Neural cell (in vitro differentiated cells): ENCODE results near the gene SLC1A3. TPM values are rescaled to one million over a fixed set of nuclear protein-coding genes. Genes with fewer than 3 reads are reported as not detected.

Experiments
- H2AFZ ChIP-seq: fragments of 200-600, 300-800 bp; sonication (generic), shearing (Covaris generic); 2 replicates; pipeline ENCODE4 v1.6.0; 2014; ENCODE audit warnings: low read depth, mild to moderate bottlenecking, antibody characterized with exemption, low read length, moderate library complexity
- H3F3A ChIP-seq: fragments of 200-600 bp; shearing (Covaris generic); 2 replicates; pipeline ENCODE4 v1.6.1; 2016; ENCODE audit warnings: mild to moderate bottlenecking, moderate library complexity, mixed read lengths, antibody characterized with exemption, low read length; ENCODE audit not compliant: insufficient read depth, poor library complexity, severe bottlenecking
- H3K27ac ChIP-seq: fragments of 200-600, 300-800 bp; sonication (generic), shearing (Covaris generic); 2 replicates; pipeline ENCODE4 v1.5.1; 2014; ENCODE audit warnings: mild to moderate bottlenecking, low read length, moderate library complexity
- H3K27me3 ChIP-seq: fragments of 300-800, 200-600 bp; sonication (generic), shearing (Covaris generic); 2 replicates; pipeline ENCODE4 v1.6.0; 2014; ENCODE audit warnings: mild to moderate bottlenecking, low read depth, low read length, moderate library complexity; ENCODE audit not compliant: insufficient read depth
- H3K36me3 ChIP-seq: fragments of 300-800, 200-600 bp; sonication (generic), shearing (Covaris generic); 2 replicates; pipeline ENCODE4 v1.5.1; 2014; ENCODE audit warnings: mild to moderate bottlenecking, antibody characterized with exemption, low read length, moderate library complexity; ENCODE audit not compliant: insufficient read depth
- H3K4me2 ChIP-seq: fragments of 300-800, 200-600 bp; sonication (generic), shearing (Covaris generic); 2 replicates; pipeline ENCODE4 v1.6.0; 2014; ENCODE audit warnings: mild to moderate bottlenecking, low read length
- H3K4me3 ChIP-seq: fragments of 300-800, 200-600 bp; sonication (generic), shearing (Covaris generic); 2 replicates; pipeline ENCODE4 v1.5.1; 2014; ENCODE audit warnings: mild to moderate bottlenecking, low read length, moderate library complexity
- H3K79me2 ChIP-seq: fragments of 200-600 bp; shearing (Covaris generic); replicated peaks from 2 replicates; pipeline ENCODE4 v1.6.0; 2014; ENCODE audit warnings: mild to moderate bottlenecking, low read length, moderate library complexity; ENCODE audit not compliant: insufficient read depth
- H3K9ac ChIP-seq: fragments of 300-800, 200-600 bp; sonication (generic), shearing (Covaris generic); 2 replicates; pipeline ENCODE4 v1.6.1; 2016; ENCODE audit warnings: mild to moderate bottlenecking, low read length, mixed read lengths
- H3K9me2 ChIP-seq: fragments of 200-600 bp; shearing (Covaris generic); 2 replicates; pipeline ENCODE4 v1.6.1; 2016; ENCODE audit warnings: mild to moderate bottlenecking, low read length, mixed read lengths; ENCODE audit not compliant: insufficient read depth
- H3K9me3 ChIP-seq: fragments of 200-600, 300-800 bp; sonication (generic), shearing (Covaris generic); 2 replicates; pipeline ENCODE4 v1.6.1; 2016; ENCODE audit warnings: mild to moderate bottlenecking, mixed run types, low read length, moderate library complexity, mixed read lengths
- H4K20me1 ChIP-seq: fragments of 200-600 bp; shearing (Covaris generic); 2 replicates; pipeline ENCODE4 v1.6.1; 2016; ENCODE audit warnings: mild to moderate bottlenecking, mixed run types; ENCODE audit not compliant: insufficient read depth
- CTCF ChIP-seq: fragments of 450-650 bp; IDR thresholded peaks from 2 replicates; pipeline ENCODE4 v1.5.1; 2014; ENCODE audit warnings: antibody characterized with exemption, mild to moderate bottlenecking, moderate library complexity; ENCODE audit not compliant: poor library complexity, severe bottlenecking
- EP300 ChIP-seq: fragments of 450-650 bp; conservative IDR thresholded peaks from 2 replicates; pipeline ENCODE4 v1.6.1; 2014; ENCODE audit warnings: antibody characterized with exemption, mild to moderate bottlenecking, moderate library complexity; ENCODE audit not compliant: poor library complexity, severe bottlenecking
- EZH2 ChIP-seq: fragments of 200-600, 300-800 bp; shearing (Covaris generic), sonication (generic); IDR thresholded peaks from 2 replicates; pipeline ENCODE4 v1.6.1; 2014; ENCODE audit warnings: antibody characterized with exemption, low read length, borderline replicate concordance, mild to moderate bottlenecking; ENCODE audit not compliant: insufficient read depth, poor library complexity, severe bottlenecking
- MXI1 ChIP-seq: fragments of 450-650 bp; conservative IDR thresholded peaks from 2 replicates; pipeline ENCODE4 v1.6.1; 2014; ENCODE audit warnings: antibody characterized with exemption, mild to moderate bottlenecking; ENCODE audit not compliant: poor library complexity, severe bottlenecking
- POLR2AphosphoS5 ChIP-seq: IDR thresholded peaks from 2 replicates; pipeline ENCODE4 v1.6.1; 2012
- RAD21 ChIP-seq: fragments of 450-650 bp; conservative IDR thresholded peaks from 2 replicates; pipeline ENCODE4 v1.6.1; 2014; ENCODE audit warnings: antibody characterized with exemption, mild to moderate bottlenecking, moderate library complexity
- REST ChIP-seq: IDR thresholded peaks from 2 replicates; pipeline ENCODE4 v1.6.1; 2012; ENCODE audit warnings: borderline replicate concordance
- SMC3 ChIP-seq: fragments of 450-650 bp; conservative IDR thresholded peaks from 2 replicates; pipeline ENCODE4 v1.6.1; 2014; ENCODE audit warnings: antibody characterized with exemption, mild to moderate bottlenecking, moderate library complexity; ENCODE audit not compliant: poor library complexity
- TAF1 ChIP-seq: IDR thresholded peaks from 2 replicates; pipeline ENCODE4 v1.6.1; 2012; ENCODE audit warnings: low read depth
- polyA plus RNA-seq: library from polyadenylated mRNA; depleted of rRNA; stranded (reverse); fragments of >200 nt; gene quantifications from 2 replicates; pipeline ENCODE4 v1.2.3, GENCODE V29; 2014

Gene SLC1A3
- polyA plus RNA-seq, 1 donor from 2014 or later = 1.9 TPM

- H3K4me2 ChIP-seq = no peak overlapping the region
- no peaks in the 10 kb centered on the region for H3K79me2 ChIP-seq
- no peaks in the 10 kb centered on the region for H3F3A ChIP-seq
- no peak overlapping the region for H3K9ac ChIP-seq
- no peaks in the 10 kb centered on the region for H4K20me1 ChIP-seq
- H2AFZ ChIP-seq = no peak overlapping the region
- H3K9me3 ChIP-seq = no peaks in the 10 kb centered on the region
- no peak for TF ChIP-seq MXI1
- TF ChIP-seq RAD21 = no peak
- TF ChIP-seq REST = no peak
- TF ChIP-seq TAF1 = no peak
- no peak for TF ChIP-seq CTCF
- TF ChIP-seq POLR2AphosphoS5 = no peak
- TF ChIP-seq SMC3 = no peak
- TF ChIP-seq EZH2 = no peak
- no peak for TF ChIP-seq EP300
- H3K36me3 ChIP-seq = no peaks in the 10 kb centered on the region
- no peaks in the 10 kb centered on the region for H3K27me3 ChIP-seq
- no peak overlapping the region for H3K4me3 ChIP-seq
- H3K27ac ChIP-seq = no peak overlapping the region
- no peaks in the 10 kb centered on the region for H3K9me2 ChIP-seq
These were observed 112.9 kb downstream of the SLC1A3 start for GRCh38 chr5:36719282-36719681.

- H3K27ac ChIP-seq = no peak overlapping the region
- no peaks in the 10 kb centered on the region for H3K36me3 ChIP-seq
- H3K4me3 ChIP-seq = no peak overlapping the region
- no peaks in the 10 kb centered on the region for H3K27me3 ChIP-seq
- no peaks in the 10 kb centered on the region for H3K79me2 ChIP-seq
- H3K4me2 ChIP-seq = no peak overlapping the region
- no peaks in the 10 kb centered on the region for H3K9me2 ChIP-seq
- TF ChIP-seq TAF1 = no peak
- no peak for TF ChIP-seq EP300
- TF ChIP-seq SMC3 = no peak
- TF ChIP-seq EZH2 = no peak
- TF ChIP-seq POLR2AphosphoS5 = no peak
- TF ChIP-seq CTCF = no peak
- no peak overlapping the region for H3K9ac ChIP-seq
- no peak overlapping the region for H2AFZ ChIP-seq
- H4K20me1 ChIP-seq = no peaks in the 10 kb centered on the region
- no peaks in the 10 kb centered on the region for H3F3A ChIP-seq
- H3K9me3 ChIP-seq = no peaks in the 10 kb centered on the region
These were observed 114.3 kb downstream of the SLC1A3 start for GRCh38 chr5:36720688-36721087.
